ENCODE measurements around the gene FANCL. TPM values are rescaled to one million over a fixed set of nuclear protein-coding genes. Genes with fewer than 3 reads are reported as not detected.

The FANCL gene
- 13.3 and 18.6 TPM in 2 replicates for total RNA-seq

DNA sequence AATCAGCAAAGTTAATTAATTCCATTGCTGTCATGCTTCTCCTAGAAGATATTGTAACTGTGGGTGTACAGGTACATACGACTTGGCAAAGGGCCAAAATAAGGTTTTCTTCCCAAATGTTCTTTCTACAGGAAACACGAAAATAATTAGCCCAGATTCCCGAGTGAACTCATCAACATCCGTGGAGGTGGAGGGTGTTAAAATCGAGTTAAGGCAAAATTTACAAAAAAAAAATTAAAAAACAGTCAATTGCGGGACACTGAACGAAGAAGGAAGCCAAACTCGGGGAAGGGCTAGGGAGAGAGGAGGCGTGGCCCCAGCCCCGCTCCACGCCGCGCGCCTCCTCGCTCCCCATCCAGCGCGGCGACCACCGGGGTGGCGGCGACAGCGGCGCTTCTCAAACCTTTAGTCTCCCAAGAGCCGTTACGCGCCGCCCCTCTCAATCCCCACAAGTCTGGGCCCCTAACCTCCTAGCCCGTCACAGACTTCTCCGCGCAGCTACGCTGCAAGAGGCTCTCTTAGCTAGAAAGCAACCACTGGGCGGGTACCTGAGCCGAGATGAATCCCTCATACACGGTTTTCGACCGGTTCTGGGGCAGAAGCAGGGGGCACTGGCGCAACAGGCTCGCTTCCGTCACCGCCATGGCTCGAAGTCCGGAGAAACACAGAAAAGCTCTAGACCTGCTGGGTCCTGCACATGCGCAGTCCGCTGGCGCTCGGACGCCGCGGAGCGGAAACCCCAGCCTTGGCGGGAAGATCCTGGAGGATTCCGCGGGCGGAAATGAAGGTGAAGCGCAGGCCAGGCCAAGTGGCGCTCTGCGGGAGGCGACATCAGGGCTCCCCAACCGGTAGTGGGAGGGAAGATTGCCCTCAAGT lies at the start of gene FANCL:
FANCL (minus strand) TSS at position 656 of the 876 bp plus-strand sequence; CDS start at position 644, 12 bp downstream.

Other genes with a start within 250 kb of the FANCL start
- gene VRK2, start 194.5 kb downstream of the FANCL start, total RNA-seq, result 20.2 and 24.8 TPM in 2 replicates

All from dermis lymphatic vessel endothelial cell (primary cell).